Esophagus muscularis mucosa (tissue), 4 donors: ENCODE data around the gene CST6. TPM values are rescaled to one million over a fixed set of nuclear protein-coding genes. Genes with fewer than 3 reads are reported as not detected.

ENCODE experiments used
- DNase-seq: peaks from one replicate; pipeline ENCODE4 v3.0.0-alpha.2; 2017; ENCODE audit errors: extremely low spot score
- H3K27ac ChIP-seq, 4 donors: fragments of 200-600 bp; sonication (generic); replicated peaks in 1 of 4; 1 replicate in 3 of 4; 2 replicates in 1 of 4; pipeline ENCODE4 v1.5.1; 2016 to 2019; ENCODE audit warnings: mild to moderate bottlenecking in 1 of 4
- H3K27me3 ChIP-seq, 4 donors: fragments of 200-600 bp; sonication (generic); one replicate each; pipeline versions ENCODE4 v1.5.1 to v1.6.0; 2016 to 2019
- H3K36me3 ChIP-seq, 4 donors: fragments of 200-600 bp; sonication (generic); one replicate each; pipeline ENCODE4 v1.5.1; 2016 to 2019
- H3K4me1 ChIP-seq, 4 donors: fragments of 200-600 bp; sonication (generic); one replicate each; pipeline ENCODE4 v1.5.1; 2016 to 2019
- H3K4me3 ChIP-seq, 4 donors: fragments of 200-600 bp; sonication (generic); 1 replicate in 2 of 4; 2 replicates in 2 of 4; pipeline ENCODE4 v1.5.1; 2016 to 2019; ENCODE audit warnings: mild to moderate bottlenecking in 4 of 4, moderate library complexity in 1 of 4
- H3K9me3 ChIP-seq, 4 donors: fragments of 200-600 bp; sonication (generic); 1 replicate in 3 of 4; 2 replicates in 1 of 4; pipeline ENCODE4 v1.5.1; 2016 to 2019
- EP300 ChIP-seq: sonication (generic); formaldehyde crosslinking; IDR thresholded peaks from one replicate; pipeline ENCODE4 v1.6.1; 2017; ENCODE audit warnings: antibody characterized with exemption
- POLR2A ChIP-seq: fragments of 450-650 bp; IDR thresholded peaks from one replicate; pipeline ENCODE4 v1.6.1; 2017; ENCODE audit warnings: antibody characterized with exemption, moderate library complexity, mild to moderate bottlenecking, low read depth
- POLR2AphosphoS5 ChIP-seq, 2 donors: sonication (generic); formaldehyde crosslinking; IDR thresholded peaks; one replicate each; pipeline ENCODE4 v1.6.1; 2017; ENCODE audit warnings: antibody characterized with exemption in 2 of 2
- WGBS: methylation state at CpG from one replicate; pipeline ENCODE4 v1.1.5; 2018; 5-methylcytosine and 5-hydroxymethylcytosine counted together
- intact Hi-C: fragments of 100-400 bp; cut with DNase I; formaldehyde crosslinking; loops from one replicate; pipeline ENCODE4 v1.15.1; 2023
- total RNA-seq, 4 donors: library from RNA; depleted of rRNA; stranded (reverse); fragments of >200 nt; gene quantifications; one replicate each; pipeline versions ENCODE4 v1.1.0 to v1.2.1, GENCODE V29; 2016
- TF ChIP-seq, protein P1 (sequence below), 3 experiments: fragments of 200-600 bp in 2 of 3; fragments of 450-650 bp in 1 of 3; sonication (generic) in 2 of 3; IDR thresholded peaks; one replicate each; pipeline ENCODE4 v1.5.1; 2017 to 2019; ENCODE audit warnings: antibody characterized with exemption in 3 of 3, mild to moderate bottlenecking in 2 of 3, moderate library complexity in 1 of 3

CST6 gene
- total RNA-seq, 4 donors from 2014 or later = not detected

DNA sequence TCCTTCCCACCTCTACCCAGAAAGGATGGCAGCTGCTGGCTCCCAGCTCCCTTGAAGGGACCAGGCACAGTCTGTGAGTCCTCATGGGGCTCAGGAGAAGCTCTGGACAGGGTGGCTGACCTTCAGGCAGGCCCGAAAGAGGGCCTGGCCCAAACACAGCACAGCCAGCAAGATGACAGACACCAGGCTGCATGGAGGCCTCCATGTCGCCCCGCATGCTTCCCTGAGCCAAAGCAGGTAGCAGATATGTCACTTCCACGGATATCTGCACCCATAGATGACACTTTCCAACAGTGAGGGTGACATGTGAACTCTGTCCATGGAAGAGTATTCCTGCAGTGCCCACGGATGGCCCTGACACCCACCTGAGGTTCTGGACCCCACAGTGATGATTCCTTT is 28.2 kb upstream of the CST6 start:
- intact Hi-C loops = loop anchor here (10.0 kb wide), 1 partner anchor 59 kb away; no protein-coding TSS in a partner anchor

DNA sequence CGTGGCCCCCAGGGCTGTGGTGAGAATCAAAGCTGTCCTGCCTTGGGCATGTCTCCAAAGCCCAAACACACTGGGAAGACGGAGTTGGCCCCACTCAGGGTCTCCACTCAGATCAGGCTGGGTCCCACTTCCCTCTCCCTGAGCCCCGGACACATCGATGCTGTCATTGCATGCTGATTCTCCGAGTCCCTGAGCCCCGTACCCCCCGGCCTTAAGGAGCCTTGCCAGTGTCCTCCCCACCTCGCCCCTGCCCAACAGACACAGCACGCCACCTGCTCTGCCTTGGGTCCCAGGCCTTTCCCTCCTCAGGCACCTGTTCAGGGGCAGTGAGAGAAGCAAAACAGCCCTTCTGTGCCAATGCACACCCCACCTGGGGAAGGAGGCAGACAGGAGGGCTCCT is 24.5 kb upstream of the CST6 start:
- H3K9me3 ChIP-seq = no peaks in the 10 kb centered on the region
- H3K27ac ChIP-seq = no peak overlapping the region
- no peak overlapping the region for H3K4me3 ChIP-seq
- TF ChIP-seq, protein P1, sequence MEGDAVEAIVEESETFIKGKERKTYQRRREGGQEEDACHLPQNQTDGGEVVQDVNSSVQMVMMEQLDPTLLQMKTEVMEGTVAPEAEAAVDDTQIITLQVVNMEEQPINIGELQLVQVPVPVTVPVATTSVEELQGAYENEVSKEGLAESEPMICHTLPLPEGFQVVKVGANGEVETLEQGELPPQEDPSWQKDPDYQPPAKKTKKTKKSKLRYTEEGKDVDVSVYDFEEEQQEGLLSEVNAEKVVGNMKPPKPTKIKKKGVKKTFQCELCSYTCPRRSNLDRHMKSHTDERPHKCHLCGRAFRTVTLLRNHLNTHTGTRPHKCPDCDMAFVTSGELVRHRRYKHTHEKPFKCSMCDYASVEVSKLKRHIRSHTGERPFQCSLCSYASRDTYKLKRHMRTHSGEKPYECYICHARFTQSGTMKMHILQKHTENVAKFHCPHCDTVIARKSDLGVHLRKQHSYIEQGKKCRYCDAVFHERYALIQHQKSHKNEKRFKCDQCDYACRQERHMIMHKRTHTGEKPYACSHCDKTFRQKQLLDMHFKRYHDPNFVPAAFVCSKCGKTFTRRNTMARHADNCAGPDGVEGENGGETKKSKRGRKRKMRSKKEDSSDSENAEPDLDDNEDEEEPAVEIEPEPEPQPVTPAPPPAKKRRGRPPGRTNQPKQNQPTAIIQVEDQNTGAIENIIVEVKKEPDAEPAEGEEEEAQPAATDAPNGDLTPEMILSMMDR (IDR thresholded peaks at IDR 0.05) = no peak
- TF ChIP-seq POLR2AphosphoS5 (IDR thresholded peaks at IDR 0.05) (no peak), EP300 (no peak), POLR2A (no peak)
- no peak for DNase-seq
- H3K36me3 ChIP-seq = peaks cover 0 to 3% (median 0%) of the 10 kb centered on the region in 4 donors
- no peaks in the 10 kb centered on the region for H3K27me3 ChIP-seq
- 70% methylated on average over 9 of the region's 9 CpGs for WGBS
- H3K4me1 ChIP-seq = peaks cover 0 to 26% (median 13%) of the 10 kb centered on the region in 4 donors
- intact Hi-C loops = loop anchor here (1.0 to 10.0 kb wide), 3 partner anchors 63 to 280 kb away; no protein-coding TSS in a partner anchor

More for the DNA sequence above, 28.2 kb upstream of the CST6 start:
- H3K27me3 ChIP-seq = no peaks in the 10 kb centered on the region
- DNase-seq = no peak
- H3K27ac ChIP-seq = peak overlapping the region in 1 of 4 donors; percentile 20
- H3K4me1 ChIP-seq = peaks cover 0 to 16% (median 8%) of the 10 kb centered on the region in 4 donors
- no peak overlapping the region for H3K4me3 ChIP-seq
- H3K36me3 ChIP-seq = peaks cover 8 to 18% (median 17%) of the 10 kb centered on the region in 4 donors
- 86% methylated on average over 2 of the region's 5 CpGs for WGBS
- TF ChIP-seq POLR2A (no peak), EP300 (no peak), POLR2AphosphoS5 (IDR thresholded peaks at IDR 0.05) (no peak)
- TF ChIP-seq, protein P1 (IDR thresholded peaks at IDR 0.05) = no peak
- H3K9me3 ChIP-seq = no peaks in the 10 kb centered on the region

DNA sequence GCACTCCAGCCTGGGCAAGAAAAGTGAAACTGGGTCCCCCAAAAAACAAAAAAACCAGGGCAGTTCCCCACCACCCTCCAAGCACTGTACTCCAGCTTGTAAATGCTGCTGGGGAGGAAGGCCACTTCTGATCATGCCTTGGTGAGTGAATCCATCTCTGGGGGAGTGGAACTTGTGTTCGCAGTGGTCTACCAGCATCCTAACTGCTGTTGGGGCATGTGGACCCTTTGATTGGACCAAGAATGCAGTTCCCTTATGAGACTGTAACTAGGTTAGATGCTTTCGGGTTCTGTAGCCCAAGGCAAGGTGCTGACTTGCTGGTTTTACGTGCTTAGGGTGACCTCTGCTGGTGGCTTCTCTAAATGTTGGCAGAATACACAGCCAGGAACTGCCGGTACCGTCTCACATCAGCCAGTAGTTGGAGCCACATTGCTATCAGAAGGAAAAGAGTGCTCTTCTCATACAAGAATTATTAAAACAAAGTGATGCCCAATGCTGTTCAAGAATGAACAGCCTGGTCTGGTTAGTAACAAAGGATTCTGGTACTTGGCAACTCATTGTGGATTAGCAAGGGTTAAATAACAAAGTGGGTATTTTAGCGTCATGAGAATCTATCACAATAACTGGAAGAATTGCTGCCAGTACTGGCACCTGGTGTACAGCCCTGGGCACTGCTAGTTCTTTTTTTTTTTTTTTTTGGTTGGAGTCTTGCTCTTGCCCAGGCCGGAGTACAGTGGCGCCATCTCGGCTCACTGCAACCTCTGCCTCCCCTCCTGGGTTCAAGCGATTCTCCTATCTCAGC is 22.8 kb upstream of the CST6 start:
- WGBS = 18% methylated on average over 9 of the region's 10 CpGs
- Histone ChIP-seq H3K27me3 (no peaks in the 10 kb centered on the region), H3K27ac (peak overlapping the region in 3 of 4 donors; percentile 1 to 43 (median 20)), H3K4me3 (no peak overlapping the region), H3K9me3 (no peaks in the 10 kb centered on the region), H3K36me3 (peaks cover 0 to 3% (median 0%) of the 10 kb centered on the region in 4 donors), H3K4me1 (peaks cover 0 to 26% (median 13%) of the 10 kb centered on the region in 4 donors)
- peak; percentile 98 for DNase-seq
- TF ChIP-seq POLR2AphosphoS5 (IDR thresholded peaks at IDR 0.05) = peak; percentile 67 to 85
- TF ChIP-seq, protein P1 (IDR thresholded peaks at IDR 0.05) = peak; percentile 90 to 99 (median 90)
- TF ChIP-seq EP300 = no peak
- no peak for TF ChIP-seq POLR2A
- intact Hi-C loops = loop anchor here (2.0 to 10.0 kb wide), 3 partner anchors 64 to 282 kb away; partner anchors contain the start of gene AP5B1

DNA sequence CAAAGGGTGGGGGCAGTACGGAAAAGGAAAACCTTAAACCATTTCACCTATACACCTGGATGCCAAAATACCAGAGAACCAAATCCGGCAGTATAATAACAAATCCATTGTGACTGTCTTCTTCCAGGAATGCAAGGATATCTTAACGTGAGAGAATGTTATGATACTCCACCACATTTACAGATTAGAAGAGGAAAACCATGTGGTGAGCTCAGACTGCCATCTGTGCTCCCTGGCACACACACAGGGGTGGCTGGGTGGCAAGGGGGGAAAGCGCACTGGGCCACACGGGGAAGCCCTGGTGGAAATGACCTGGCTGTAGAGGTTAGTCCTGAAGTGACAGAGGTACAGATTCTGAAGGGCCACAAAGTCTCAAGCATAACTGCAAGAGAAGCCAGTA is 19.8 kb upstream of the CST6 start:
- intact Hi-C loops = no loop called here
- H3K27me3 ChIP-seq = no peaks in the 10 kb centered on the region
- 84% methylated on average over 5 of the region's 5 CpGs for WGBS

More for the DNA sequence above, 19.8 kb upstream of the CST6 start:
- TF ChIP-seq POLR2A = no peak
- TF ChIP-seq EP300 = no peak
- TF ChIP-seq, protein P1 (IDR thresholded peaks at IDR 0.05) = no peak
- TF ChIP-seq POLR2AphosphoS5 (IDR thresholded peaks at IDR 0.05) = no peak
- Histone ChIP-seq H3K27ac (no peak overlapping the region), H3K4me3 (no peak overlapping the region), H3K9me3 (no peaks in the 10 kb centered on the region), H3K36me3 (peaks cover 3 to 17% (median 8%) of the 10 kb centered on the region in 4 donors), H3K4me1 (peaks cover 0 to 11% (median 5%) of the 10 kb centered on the region in 4 donors)
- no peak for DNase-seq
